ENCODE data around the gene TMEM225.
"Not testable (repeated sequence)": the region's sequence is repeated elsewhere in the genome, so short reads cannot be mapped to it uniquely, and the experiment has no call there.

TMEM225 gene

DNA sequence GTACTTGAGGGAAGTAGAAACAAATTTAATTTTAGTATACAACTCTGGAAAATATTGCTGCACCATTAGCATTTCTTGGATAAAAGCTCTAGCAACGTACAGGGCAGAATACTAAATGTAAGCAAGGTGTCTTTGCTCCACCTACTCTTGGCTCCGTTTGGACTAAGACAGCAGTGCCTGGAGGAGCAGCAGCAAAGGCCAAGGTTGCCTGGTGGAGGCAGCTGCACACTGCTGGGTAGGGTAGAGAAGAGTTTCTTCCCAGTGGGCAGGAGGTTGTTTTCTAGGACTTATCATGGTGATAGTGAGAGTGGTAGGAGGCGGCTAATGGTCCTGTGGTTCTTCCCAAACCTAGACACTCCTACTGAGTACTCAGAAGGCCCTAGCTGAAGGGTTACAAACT lies 14.3 kb upstream of the TMEM225 start:
- Histone ChIP-seq H3K27me3 (ENCODE audit: insufficient read depth, insufficient read length) (no peaks in the 10 kb centered on the region), H3K9me3 (ENCODE audit: insufficient read depth, low read length) (no peaks in the 10 kb centered on the region), H3K4me1 (ENCODE audit: insufficient read depth, insufficient read length) (no peaks in the 10 kb centered on the region), H3K36me3 (ENCODE audit: insufficient read depth, insufficient read length, low read length) (no peaks in the 10 kb centered on the region), H3K9ac (ENCODE audit: insufficient read length, low read depth) (no peak overlapping the region), H3K4me3 (ENCODE audit: insufficient read length, low read depth) (no peak overlapping the region)
- TF ChIP-seq YY1 (IDR thresholded peaks at IDR 0.05; ENCODE audit: insufficient read depth, insufficient read length), result no peak
- TF ChIP-seq ZNF274 (IDR thresholded peaks at IDR 0.05; ENCODE audit: low read depth, low read length), result no peak
- no peak for TF ChIP-seq SUZ12 (IDR thresholded peaks at IDR 0.05; ENCODE audit: extremely low read depth, insufficient read depth, insufficient read length)
- no peak for DNase-seq (ENCODE audit: low read depth, low spot score)

DNA sequence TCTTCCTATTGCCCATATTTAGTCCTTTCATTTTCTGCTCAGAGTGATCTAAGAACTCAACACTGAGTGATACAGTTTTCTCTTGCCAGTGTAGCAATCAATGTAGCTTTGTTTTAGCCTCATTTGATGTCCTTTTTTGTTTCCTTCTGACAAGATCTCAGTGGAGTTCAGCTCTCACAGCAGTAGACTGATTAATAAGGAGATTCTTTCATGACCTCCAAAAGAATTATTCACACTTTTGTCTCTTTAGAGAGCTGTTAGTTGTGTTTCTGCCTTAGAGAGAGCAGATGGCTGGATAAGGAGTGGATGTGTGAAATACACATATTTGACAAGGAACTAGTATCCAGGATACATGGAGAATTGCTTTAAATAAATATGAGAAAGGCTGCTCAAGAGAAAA lies 6.6 kb upstream of the TMEM225 start:
- no peak for DNase-seq (ENCODE audit: low read depth, low spot score)
- Histone ChIP-seq H3K27me3 (ENCODE audit: insufficient read depth, insufficient read length) (no peaks in the 10 kb centered on the region), H3K4me3 (ENCODE audit: insufficient read length, low read depth) (no peak overlapping the region), H3K36me3 (ENCODE audit: insufficient read depth, insufficient read length, low read length) (no peaks in the 10 kb centered on the region), H3K4me1 (ENCODE audit: insufficient read depth, insufficient read length) (no peaks in the 10 kb centered on the region), H3K9me3 (ENCODE audit: insufficient read depth, low read length) (no peaks in the 10 kb centered on the region), H3K9ac (ENCODE audit: insufficient read length, low read depth) (no peak overlapping the region)
- no peak for TF ChIP-seq YY1 (IDR thresholded peaks at IDR 0.05; ENCODE audit: insufficient read depth, insufficient read length)
- no peak for TF ChIP-seq ZNF274 (IDR thresholded peaks at IDR 0.05; ENCODE audit: low read depth, low read length)
- TF ChIP-seq SUZ12 (IDR thresholded peaks at IDR 0.05; ENCODE audit: extremely low read depth, insufficient read depth, insufficient read length), result no peak

DNA sequence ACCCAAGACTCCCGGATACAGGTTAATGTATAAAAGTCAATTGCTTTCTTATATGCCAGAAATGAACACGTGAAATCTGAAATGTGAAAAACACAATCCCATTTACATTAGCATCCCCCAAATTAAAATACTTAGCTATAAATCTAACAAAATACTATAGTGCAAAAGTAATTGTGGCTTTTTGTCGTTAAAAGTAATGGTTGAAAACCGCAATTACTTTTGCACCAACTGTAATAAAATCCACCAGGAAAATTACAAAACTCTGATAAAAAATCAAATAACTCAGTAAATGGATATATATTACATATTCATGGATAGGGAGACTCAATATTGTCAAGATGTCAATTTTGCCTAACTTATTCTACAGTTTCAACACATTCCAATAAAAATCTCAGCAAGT lies 4.6 kb downstream of the TMEM225 start:
- H3K9me3 ChIP-seq (ENCODE audit: insufficient read depth, low read length), result no peaks in the 10 kb centered on the region
- H3K27me3 ChIP-seq (ENCODE audit: insufficient read depth, insufficient read length), result no peaks in the 10 kb centered on the region
- no peak overlapping the region for H3K4me3 ChIP-seq (ENCODE audit: insufficient read length, low read depth)
- TF ChIP-seq ZNF274 (IDR thresholded peaks at IDR 0.05; ENCODE audit: low read depth, low read length) (no peak), YY1 (IDR thresholded peaks at IDR 0.05; ENCODE audit: insufficient read depth, insufficient read length) (no peak), SUZ12 (IDR thresholded peaks at IDR 0.05; ENCODE audit: extremely low read depth, insufficient read depth, insufficient read length) (no peak)
- H3K4me1 ChIP-seq (ENCODE audit: insufficient read depth, insufficient read length), result no peaks in the 10 kb centered on the region
- H3K9ac ChIP-seq (ENCODE audit: insufficient read length, low read depth), result no peak overlapping the region
- no peak for DNase-seq (ENCODE audit: low read depth, low spot score)
- no peaks in the 10 kb centered on the region for H3K36me3 ChIP-seq (ENCODE audit: insufficient read depth, insufficient read length, low read length)

DNA sequence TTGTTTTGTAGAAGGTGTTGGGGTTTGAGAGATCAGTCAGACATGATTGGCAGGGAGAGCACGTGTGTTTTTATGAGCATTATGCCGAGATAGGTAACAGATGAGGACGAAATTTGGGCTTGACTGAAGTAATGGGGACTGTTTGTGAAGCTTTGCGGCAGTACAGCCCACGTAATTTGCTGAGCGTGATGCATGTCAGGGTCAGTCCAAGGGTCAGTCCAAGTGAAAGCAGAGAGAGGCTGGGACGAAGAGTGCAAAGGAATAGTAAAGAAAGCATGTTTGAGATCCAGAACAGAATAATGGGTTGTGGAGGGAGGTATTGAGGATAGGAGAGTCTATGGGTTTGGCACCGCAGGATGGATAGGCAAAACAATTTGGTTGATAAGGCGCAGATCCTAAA lies 17.7 kb downstream of the TMEM225 start:
- H3K27me3 ChIP-seq (ENCODE audit: insufficient read depth, insufficient read length); H3K9ac ChIP-seq (ENCODE audit: insufficient read length, low read depth); H3K4me1 ChIP-seq (ENCODE audit: insufficient read depth, insufficient read length); H3K4me3 ChIP-seq (ENCODE audit: insufficient read length, low read depth); H3K9me3 ChIP-seq (ENCODE audit: insufficient read depth, low read length); H3K36me3 ChIP-seq (ENCODE audit: insufficient read depth, insufficient read length, low read length); DNase-seq (ENCODE audit: low read depth, low spot score): not testable (repeated sequence)

DNA sequence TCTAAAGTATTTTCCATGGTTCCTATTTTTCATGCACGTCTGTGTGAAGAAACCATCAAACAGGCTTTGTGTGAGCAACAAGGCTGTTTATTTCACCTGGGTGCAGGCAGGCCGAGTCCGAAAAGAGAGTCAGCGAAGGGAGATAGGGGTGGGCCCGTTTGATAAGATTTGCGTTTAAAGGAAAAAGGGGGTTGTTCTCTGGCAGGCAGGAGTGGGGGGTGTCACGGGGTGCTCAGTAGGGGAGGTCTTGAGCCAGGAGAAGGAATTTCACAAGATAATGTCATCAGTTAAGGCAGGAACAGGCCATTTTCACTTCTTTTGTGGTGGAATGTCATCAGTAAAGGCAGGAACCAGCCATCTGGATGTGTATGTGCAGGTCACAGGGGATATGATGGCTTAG lies 20.2 kb downstream of the TMEM225 start:
- not testable (repeated sequence) for H3K4me3 ChIP-seq (ENCODE audit: insufficient read length, low read depth); H3K9me3 ChIP-seq (ENCODE audit: insufficient read depth, low read length); H3K4me1 ChIP-seq (ENCODE audit: insufficient read depth, insufficient read length); H3K27me3 ChIP-seq (ENCODE audit: insufficient read depth, insufficient read length); H3K9ac ChIP-seq (ENCODE audit: insufficient read length, low read depth); H3K36me3 ChIP-seq (ENCODE audit: insufficient read depth, insufficient read length, low read length)
- peak; percentile 42 for DNase-seq (ENCODE audit: low read depth, low spot score)

DNA sequence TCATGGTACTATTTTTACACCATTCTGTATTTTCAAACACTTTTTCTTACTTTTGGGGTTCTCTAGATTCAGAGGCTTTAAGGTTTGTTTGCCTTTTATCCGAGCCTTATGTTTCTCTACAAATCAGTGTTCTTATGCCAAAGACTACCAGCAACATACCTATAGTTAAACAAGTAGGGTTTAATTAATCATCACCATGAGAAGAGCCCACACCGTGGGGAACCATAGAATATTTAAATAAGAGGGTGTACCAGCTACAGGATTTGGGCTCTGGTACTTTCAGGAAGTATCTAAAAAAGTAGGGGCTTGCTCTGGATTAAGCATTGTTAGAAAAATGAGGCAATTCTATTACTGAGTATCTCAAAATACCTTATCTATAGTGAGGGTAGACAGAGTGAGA lies 25.7 kb downstream of the TMEM225 start:
- no peak overlapping the region for H3K4me3 ChIP-seq (ENCODE audit: insufficient read length, low read depth)
- no peaks in the 10 kb centered on the region for H3K27me3 ChIP-seq (ENCODE audit: insufficient read depth, insufficient read length)
- no peaks in the 10 kb centered on the region for H3K36me3 ChIP-seq (ENCODE audit: insufficient read depth, insufficient read length, low read length)
- H3K4me1 ChIP-seq (ENCODE audit: insufficient read depth, insufficient read length), result no peaks in the 10 kb centered on the region
- DNase-seq (ENCODE audit: low read depth, low spot score), result no peak
- H3K9ac ChIP-seq (ENCODE audit: insufficient read length, low read depth), result no peak overlapping the region
- TF ChIP-seq ZNF274 (IDR thresholded peaks at IDR 0.05; ENCODE audit: low read depth, low read length) (no peak), SUZ12 (IDR thresholded peaks at IDR 0.05; ENCODE audit: extremely low read depth, insufficient read depth, insufficient read length) (no peak), YY1 (IDR thresholded peaks at IDR 0.05; ENCODE audit: insufficient read depth, insufficient read length) (no peak)
- peaks cover 10% of the 10 kb centered on the region; the same call in 1 of the 2 replicates for H3K9me3 ChIP-seq (ENCODE audit: insufficient read depth, low read length)

DNA sequence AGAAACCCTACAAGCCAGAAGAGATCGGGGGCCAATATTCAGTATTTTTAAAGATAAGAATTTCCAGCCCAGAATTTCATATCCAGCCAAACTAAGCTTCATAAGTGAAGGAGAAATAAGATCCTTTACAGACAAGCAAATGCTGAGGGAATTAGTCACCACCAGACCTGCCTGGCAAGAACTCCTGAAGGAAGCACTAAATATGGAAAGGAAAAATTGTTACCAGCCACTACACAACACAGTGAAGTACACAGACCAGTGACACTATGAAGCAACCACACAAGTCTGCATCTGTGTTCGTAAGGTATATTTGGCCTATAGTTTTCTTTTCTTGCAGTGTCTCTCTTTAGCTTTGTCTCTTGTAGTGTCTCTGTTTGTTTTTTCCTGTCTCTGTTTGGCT lies 29.0 kb downstream of the TMEM225 start:
- Histone ChIP-seq H3K4me1 (ENCODE audit: insufficient read depth, insufficient read length) (peaks cover 10% of the 10 kb centered on the region), H3K27me3 (ENCODE audit: insufficient read depth, insufficient read length) (no peaks in the 10 kb centered on the region), H3K9me3 (ENCODE audit: insufficient read depth, low read length) (peaks cover 20% of the 10 kb centered on the region; the same call in 1 of the 2 replicates), H3K36me3 (ENCODE audit: insufficient read depth, insufficient read length, low read length) (no peaks in the 10 kb centered on the region), H3K4me3 (ENCODE audit: insufficient read length, low read depth) (no peak overlapping the region), H3K9ac (ENCODE audit: insufficient read length, low read depth) (no peak overlapping the region)
- no peak for DNase-seq (ENCODE audit: low read depth, low spot score)
- TF ChIP-seq YY1 (IDR thresholded peaks at IDR 0.05; ENCODE audit: insufficient read depth, insufficient read length) (no peak), ZNF274 (IDR thresholded peaks at IDR 0.05; ENCODE audit: low read depth, low read length) (no peak), SUZ12 (IDR thresholded peaks at IDR 0.05; ENCODE audit: extremely low read depth, insufficient read depth, insufficient read length) (no peak)

DNA sequence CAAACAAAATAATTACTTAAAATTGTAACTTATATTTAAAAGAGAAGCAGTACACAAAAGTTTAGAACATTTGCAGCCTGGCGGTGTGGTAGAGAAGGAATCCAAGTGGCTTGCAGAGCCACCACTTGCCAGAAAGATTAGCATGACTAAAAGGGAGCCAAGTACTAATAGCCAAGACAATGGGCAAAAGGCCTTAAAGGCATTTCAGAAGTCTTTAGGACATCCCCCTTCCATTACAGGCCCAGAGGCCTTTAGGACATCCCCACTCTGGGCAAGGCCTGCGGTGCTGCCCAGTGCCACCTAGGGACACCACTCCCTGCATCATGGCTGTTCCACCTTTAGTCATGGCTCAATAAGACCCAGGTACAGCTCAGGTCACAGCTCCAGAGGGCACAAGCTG lies 32.4 kb downstream of the TMEM225 start:
- Histone ChIP-seq H3K27me3 (ENCODE audit: insufficient read depth, insufficient read length) (no peaks in the 10 kb centered on the region), H3K9ac (ENCODE audit: insufficient read length, low read depth) (no peak overlapping the region), H3K9me3 (ENCODE audit: insufficient read depth, low read length) (peaks cover 20% of the 10 kb centered on the region; the same call in 1 of the 2 replicates), H3K4me1 (ENCODE audit: insufficient read depth, insufficient read length) (peaks cover 10% of the 10 kb centered on the region), H3K36me3 (ENCODE audit: insufficient read depth, insufficient read length, low read length) (no peaks in the 10 kb centered on the region), H3K4me3 (ENCODE audit: insufficient read length, low read depth) (no peak overlapping the region)
- TF ChIP-seq ZNF274 (IDR thresholded peaks at IDR 0.05; ENCODE audit: low read depth, low read length), result no peak
- peak; percentile 64 for DNase-seq (ENCODE audit: low read depth, low spot score)
